Type B pancreatic cell (in vitro differentiated cells): ENCODE measurements around the gene SLAMF6. TPM values are rescaled to one million over a fixed set of nuclear protein-coding genes. Genes with fewer than 3 reads are reported as not detected.

ENCODE experiments used
- DNase-seq: peaks from one replicate; pipeline ENCODE4 v3.0.0; 2021; ENCODE audit warnings: mixed read lengths; ENCODE audit not compliant: unreplicated experiment; ENCODE audit errors: extremely low spot score
- H3K27ac Mint-ChIP-seq: 2 replicates; pipeline ENCODE4 v1.8.0; 2021; ENCODE audit warnings: mild to moderate bottlenecking, mixed read lengths
- H3K27me3 Mint-ChIP-seq: 2 replicates; pipeline ENCODE4 v1.8.0; 2021; ENCODE audit warnings: mixed read lengths
- H3K36me3 Mint-ChIP-seq: 2 replicates; pipeline ENCODE4 v1.8.0; 2021; ENCODE audit warnings: mixed read lengths
- H3K4me1 Mint-ChIP-seq: one replicate; pipeline ENCODE4 v1.8.0; 2021; ENCODE audit warnings: mixed read lengths; ENCODE audit not compliant: unreplicated experiment
- H3K4me3 Mint-ChIP-seq: 2 replicates; pipeline ENCODE4 v1.8.0; 2021; ENCODE audit warnings: mild to moderate bottlenecking, mixed read lengths
- H3K9me3 Mint-ChIP-seq: 2 replicates; pipeline ENCODE4 v1.8.0; 2021; ENCODE audit warnings: mixed read lengths
- CTCF ChIP-seq: fragments of 200-600 bp; sonication (generic); conservative IDR thresholded peaks from 2 replicates; pipeline ENCODE4 v1.5.0; 2021; ENCODE audit warnings: antibody characterized with exemption, mild to moderate bottlenecking
- total RNA-seq: library from RNA; stranded (reverse); gene quantifications from 2 replicates; pipeline ENCODE4 v1.2.1, GENCODE V29; 2021; ENCODE audit warnings: low replicate concordance

Gene SLAMF6
- total RNA-seq, 1 donor from 2014 or later: not detected

- no peak overlapping the region for H3K4me3 Mint-ChIP-seq
- no peak overlapping the region for H3K27ac Mint-ChIP-seq
- H3K4me1 Mint-ChIP-seq: no peaks in the 10 kb centered on the region
- DNase-seq: no peak
- peaks cover 9% of the 10 kb centered on the region for H3K27me3 Mint-ChIP-seq
- H3K9me3 Mint-ChIP-seq: no peaks in the 10 kb centered on the region
- no peak for TF ChIP-seq CTCF
- H3K36me3 Mint-ChIP-seq: no peaks in the 10 kb centered on the region
Observed at GRCh38 chr1:160439718-160440117, 83.3 kb downstream of the SLAMF6 start.

GRCh38 chr1:160438935-160439334 is 84.1 kb downstream of the SLAMF6 start:
- no peak overlapping the region for H3K4me3 Mint-ChIP-seq
- H3K27ac Mint-ChIP-seq: no peak overlapping the region
- H3K27me3 Mint-ChIP-seq: peaks cover 9% of the 10 kb centered on the region
- TF ChIP-seq CTCF: no peak
- H3K4me1 Mint-ChIP-seq: no peaks in the 10 kb centered on the region
- H3K9me3 Mint-ChIP-seq: no peaks in the 10 kb centered on the region
- DNase-seq: no peak
- H3K36me3 Mint-ChIP-seq: no peaks in the 10 kb centered on the region

- Mint-ChIP-seq H3K4me3 (no peak overlapping the region), H3K9me3 (no peaks in the 10 kb centered on the region), H3K36me3 (no peaks in the 10 kb centered on the region), H3K27ac (no peak overlapping the region), H3K4me1 (no peaks in the 10 kb centered on the region), H3K27me3 (peaks cover 9% of the 10 kb centered on the region)
- no peak for DNase-seq
- no peak for TF ChIP-seq CTCF
Observed at GRCh38 chr1:160438317-160438918, 84.6 kb downstream of the SLAMF6 start.

- Mint-ChIP-seq H3K27ac (no peak overlapping the region), H3K27me3 (peaks cover 9% of the 10 kb centered on the region), H3K4me3 (no peak overlapping the region), H3K4me1 (peaks cover under 1% of the 10 kb centered on the region), H3K9me3 (no peaks in the 10 kb centered on the region), H3K36me3 (no peaks in the 10 kb centered on the region)
- DNase-seq: no peak
- no peak for TF ChIP-seq CTCF
Observed at GRCh38 chr1:160437432-160438316, 85.4 kb downstream of the SLAMF6 start.

GRCh38 chr1:160436966-160437365 is 86.1 kb downstream of the SLAMF6 start:
- Mint-ChIP-seq H3K4me1 (peaks cover 4% of the 10 kb centered on the region), H3K27me3 (peaks cover 9% of the 10 kb centered on the region), H3K36me3 (no peaks in the 10 kb centered on the region), H3K27ac (no peak overlapping the region), H3K4me3 (no peak overlapping the region), H3K9me3 (no peaks in the 10 kb centered on the region)
- no peak for TF ChIP-seq CTCF
- no peak for DNase-seq

Other genes starting within 250 kb of the SLAMF6 start
- gene PEX19, start 238.1 kb downstream of the SLAMF6 start, total RNA-seq: 50.4 and 66.9 TPM in 2 replicates
- 174 and 226 TPM in 2 replicates for gene COPA, start 180.0 kb downstream of the SLAMF6 start, total RNA-seq
- 103 and 104 TPM in 2 replicates for gene NCSTN, start 179.9 kb downstream of the SLAMF6 start, total RNA-seq
- gene NHLH1, start 156.2 kb downstream of the SLAMF6 start, total RNA-seq: 0.48 and 2.2 TPM in 2 replicates
- 19.8 and 67.3 TPM in 2 replicates for gene VANGL2, start 122.7 kb downstream of the SLAMF6 start, total RNA-seq
- not detected in 2 replicates for gene CD84, start 56.2 kb upstream of the SLAMF6 start, total RNA-seq
- not detected in 2 replicates for gene SLAMF1, start 123.8 kb upstream of the SLAMF6 start, total RNA-seq
- 0.57 TPM in 1 of 2 replicates, not detected in the other for gene CD48, start 188.6 kb upstream of the SLAMF6 start, total RNA-seq
- gene SLAMF7, start 216.0 kb upstream of the SLAMF6 start, total RNA-seq: 0.45 and 0.48 TPM in 2 replicates